Colonic mucosa (tissue), 4 donors: ENCODE measurements around the gene AKR1C4. TPM values are rescaled to one million over a fixed set of nuclear protein-coding genes. Genes with fewer than 3 reads are reported as not detected.

Experiments used
- DNase-seq: peaks from one replicate; pipeline ENCODE4 v3.0.0-alpha.2; 2020
- H3K27ac ChIP-seq: fragments of 200-600 bp; one replicate; pipeline ENCODE4 v1.8.0; 2021
- H3K27me3 ChIP-seq: fragments of 200-600 bp; one replicate; pipeline ENCODE4 v1.8.0; 2021
- H3K36me3 ChIP-seq: fragments of 200-600 bp; one replicate; pipeline ENCODE4 v1.8.0; 2021
- H3K4me1 ChIP-seq: fragments of 200-600 bp; one replicate; pipeline ENCODE4 v1.8.0; 2021; ENCODE audit warnings: mild to moderate bottlenecking
- H3K4me3 ChIP-seq: fragments of 200-600 bp; one replicate; pipeline ENCODE4 v1.8.0; 2021
- H3K9ac ChIP-seq, 2 donors: one replicate each; pipeline ENCODE4 v1.7.0; 2013; ENCODE audit warnings: control low read depth in 2 of 2, low read depth in 2 of 2, low read length in 2 of 2
- H3K9me3 ChIP-seq: fragments of 200-600 bp; one replicate; pipeline ENCODE4 v1.8.0; 2021
- intact Hi-C: fragments of 100-400 bp; cut with DNase I; formaldehyde crosslinking; loops from one replicate; pipeline ENCODE4 v1.14.1; 2022
- total RNA-seq, 2 donors: library from RNA; stranded (reverse); fragmentation: NEBNext Ultra II Directional in 1 of 2; extraction: Animal tissue kit (Norgen Biotek cat#: 25700) in 1 of 2; gene quantifications; one replicate each; pipeline ENCODE4 v1.2.1, GENCODE V29; 2021
- TF ChIP-seq, protein P1 (sequence below): fragments of 200-600 bp; IDR thresholded peaks from one replicate; pipeline ENCODE4 v1.8.0; 2022; ENCODE audit warnings: antibody characterized with exemption, mild to moderate bottlenecking
- donor health status: healthy.
- donor health status: DM: no; HTN: no; CAD: no.
- donor health status: DM: no; HTN: no; CAD: no.

AKR1C4 gene
- total RNA-seq, 2 donors from 2014 or later, result not detected

DNA sequence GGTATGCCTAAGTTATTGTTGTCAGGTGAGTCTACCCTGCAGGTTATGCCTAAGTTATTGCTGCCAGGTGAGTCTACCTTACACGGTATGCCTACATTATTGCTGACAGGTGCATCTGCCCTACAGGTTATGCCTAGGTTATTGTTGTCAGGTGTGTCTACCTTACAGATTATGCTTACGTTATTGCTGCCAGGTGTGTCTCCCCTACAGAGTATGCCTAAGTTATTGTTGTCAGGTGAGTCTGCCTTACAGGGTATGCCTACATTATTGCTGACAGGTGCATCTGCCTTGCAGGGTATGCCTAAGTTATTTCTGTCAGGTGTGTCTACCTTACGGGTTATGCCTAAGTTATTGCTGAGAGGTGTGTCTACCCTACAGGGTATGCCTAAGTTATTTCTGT, 64.2 kb downstream of the AKR1C4 start:
- no peaks in the 10 kb centered on the region for H3K27me3 ChIP-seq
- no peaks in the 10 kb centered on the region for H3K36me3 ChIP-seq
- no peaks in the 10 kb centered on the region for H3K9me3 ChIP-seq
- no peak for DNase-seq
- no peak overlapping the region for H3K27ac ChIP-seq
- intact Hi-C loops, result no loop called here
- no peaks in the 10 kb centered on the region for H3K4me1 ChIP-seq
- H3K4me3 ChIP-seq, result no peak overlapping the region
- H3K9ac ChIP-seq, result no peak overlapping the region
- TF ChIP-seq, protein P1, sequence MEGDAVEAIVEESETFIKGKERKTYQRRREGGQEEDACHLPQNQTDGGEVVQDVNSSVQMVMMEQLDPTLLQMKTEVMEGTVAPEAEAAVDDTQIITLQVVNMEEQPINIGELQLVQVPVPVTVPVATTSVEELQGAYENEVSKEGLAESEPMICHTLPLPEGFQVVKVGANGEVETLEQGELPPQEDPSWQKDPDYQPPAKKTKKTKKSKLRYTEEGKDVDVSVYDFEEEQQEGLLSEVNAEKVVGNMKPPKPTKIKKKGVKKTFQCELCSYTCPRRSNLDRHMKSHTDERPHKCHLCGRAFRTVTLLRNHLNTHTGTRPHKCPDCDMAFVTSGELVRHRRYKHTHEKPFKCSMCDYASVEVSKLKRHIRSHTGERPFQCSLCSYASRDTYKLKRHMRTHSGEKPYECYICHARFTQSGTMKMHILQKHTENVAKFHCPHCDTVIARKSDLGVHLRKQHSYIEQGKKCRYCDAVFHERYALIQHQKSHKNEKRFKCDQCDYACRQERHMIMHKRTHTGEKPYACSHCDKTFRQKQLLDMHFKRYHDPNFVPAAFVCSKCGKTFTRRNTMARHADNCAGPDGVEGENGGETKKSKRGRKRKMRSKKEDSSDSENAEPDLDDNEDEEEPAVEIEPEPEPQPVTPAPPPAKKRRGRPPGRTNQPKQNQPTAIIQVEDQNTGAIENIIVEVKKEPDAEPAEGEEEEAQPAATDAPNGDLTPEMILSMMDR, result no peak

DNA sequence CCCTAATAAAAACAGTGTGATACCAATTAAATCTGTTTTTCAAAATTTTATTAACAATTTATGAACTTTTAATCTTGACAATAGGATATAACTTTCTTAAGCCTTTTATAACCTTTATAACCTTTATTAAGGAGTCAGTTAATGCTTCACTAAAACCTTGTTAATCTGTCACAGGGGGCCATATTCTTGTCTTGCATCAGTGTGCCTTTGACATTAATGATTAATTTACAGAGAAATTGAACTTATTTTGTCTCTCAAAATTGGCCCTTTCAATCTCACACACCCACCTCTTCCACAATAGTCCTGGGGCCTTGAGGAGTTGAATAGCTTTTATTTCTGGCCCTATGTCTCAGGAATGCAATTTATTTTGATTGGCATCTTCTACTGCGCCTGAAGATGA, 68.5 kb downstream of the AKR1C4 start:
- DNase-seq, result no peak
- Histone ChIP-seq H3K9me3 (no peaks in the 10 kb centered on the region), H3K36me3 (no peaks in the 10 kb centered on the region), H3K9ac (no peak overlapping the region), H3K4me1 (no peaks in the 10 kb centered on the region), H3K27me3 (no peaks in the 10 kb centered on the region), H3K4me3 (no peak overlapping the region), H3K27ac (no peak overlapping the region)
- TF ChIP-seq, protein P1, result no peak
- intact Hi-C loops, result no loop called here

DNA sequence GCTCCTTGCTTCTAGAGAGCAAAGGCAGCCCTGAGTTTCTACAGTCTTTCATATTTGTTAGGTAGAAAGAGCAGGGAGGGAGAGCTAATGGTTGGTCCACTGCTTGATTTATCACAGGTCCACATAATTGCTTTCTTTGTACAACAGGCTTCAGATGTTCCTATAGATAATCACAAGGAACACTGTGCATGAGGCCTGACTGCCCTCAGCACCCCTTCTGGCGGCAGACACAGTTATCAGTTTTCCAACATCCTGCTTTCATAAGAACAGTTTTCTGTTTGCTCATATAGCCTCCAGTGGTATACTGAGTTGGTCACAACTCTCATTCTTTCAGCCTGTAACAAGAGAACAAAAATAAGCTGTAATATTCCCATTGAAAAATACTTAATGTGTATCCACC, 69.7 kb downstream of the AKR1C4 start:
- no peaks in the 10 kb centered on the region for H3K27me3 ChIP-seq
- no peaks in the 10 kb centered on the region for H3K36me3 ChIP-seq
- H3K4me3 ChIP-seq, result no peak overlapping the region
- no peak overlapping the region for H3K9ac ChIP-seq
- no peak for DNase-seq
- H3K27ac ChIP-seq, result no peak overlapping the region
- no peaks in the 10 kb centered on the region for H3K4me1 ChIP-seq
- TF ChIP-seq, protein P1, result no peak
- no peaks in the 10 kb centered on the region for H3K9me3 ChIP-seq
- intact Hi-C loops, result no loop called here

DNA sequence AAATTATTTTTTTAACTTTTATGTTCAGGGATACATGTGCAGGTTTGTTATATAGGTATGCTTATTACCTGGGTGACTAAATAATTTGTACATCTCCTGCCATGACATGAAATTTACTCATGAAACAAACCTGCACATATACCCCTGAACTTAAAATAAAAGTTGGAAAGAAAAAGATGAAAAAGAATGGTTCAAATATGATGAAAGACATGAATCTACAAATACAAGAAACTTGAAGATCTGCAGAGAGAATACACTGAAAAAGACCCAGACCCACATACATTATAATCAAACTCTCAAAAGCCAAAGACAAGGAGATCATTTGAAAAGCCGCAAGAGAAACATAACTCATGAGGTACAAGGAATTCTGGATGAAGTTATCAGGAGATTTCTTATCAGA, 70.2 kb downstream of the AKR1C4 start:
- no peak overlapping the region for H3K9ac ChIP-seq
- no peak overlapping the region for H3K4me3 ChIP-seq
- no peaks in the 10 kb centered on the region for H3K27me3 ChIP-seq
- intact Hi-C loops, result no loop called here
- no peaks in the 10 kb centered on the region for H3K9me3 ChIP-seq
- H3K4me1 ChIP-seq, result no peaks in the 10 kb centered on the region
- no peak overlapping the region for H3K27ac ChIP-seq
- H3K36me3 ChIP-seq, result no peaks in the 10 kb centered on the region
- DNase-seq, result no peak
- TF ChIP-seq, protein P1, result no peak

DNA sequence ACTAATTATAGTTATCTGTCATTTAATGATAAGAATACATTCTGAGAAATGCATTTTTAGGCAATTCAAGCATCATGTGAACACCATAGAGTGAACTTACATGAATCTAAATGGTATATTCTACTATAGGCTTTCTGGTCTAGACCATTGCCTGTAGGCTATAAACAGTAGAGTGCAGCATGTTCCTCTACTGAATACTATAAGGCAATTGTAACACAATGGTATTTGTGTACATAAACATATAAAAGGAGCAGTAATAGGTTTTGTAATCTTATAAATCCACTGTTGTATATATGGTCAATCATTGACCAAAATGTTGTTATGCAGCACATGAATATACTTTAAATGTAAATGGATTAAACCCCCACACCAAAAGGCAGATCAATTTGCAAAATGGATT, 71.6 kb downstream of the AKR1C4 start:
- intact Hi-C loops, result no loop called here
- H3K36me3 ChIP-seq, result no peaks in the 10 kb centered on the region
- H3K4me3 ChIP-seq, result no peak overlapping the region
- no peak overlapping the region for H3K9ac ChIP-seq
- H3K4me1 ChIP-seq, result no peaks in the 10 kb centered on the region
- DNase-seq, result no peak
- TF ChIP-seq, protein P1, result no peak
- H3K27me3 ChIP-seq, result no peaks in the 10 kb centered on the region
- no peak overlapping the region for H3K27ac ChIP-seq
- H3K9me3 ChIP-seq, result no peaks in the 10 kb centered on the region

Other genes starting within 250 kb of the AKR1C4 start
- 10 to 100 TPM in 1 of 2 donors, 1 to 10 TPM in 1; 4.3 to 13.0 TPM for gene AKR1C1, start 233.4 kb upstream of the AKR1C4 start, total RNA-seq
- gene AKR1C2, start 193.0 kb upstream of the AKR1C4 start, total RNA-seq, result 10 to 100 TPM in 1 of 2 donors, 1 to 10 TPM in 1; 8.5 to 39.9 TPM
- 100 to 1,000 TPM in 1 of 2 donors, 10 to 100 TPM in 1; 75.6 to 257 TPM for gene AKR1C3, start 102.4 kb upstream of the AKR1C4 start, total RNA-seq
- not detected for gene AKR1C8, start 11.7 kb upstream of the AKR1C4 start, total RNA-seq
- 1 to 10 TPM; 4.0 TPM for gene UCN3, start 168.1 kb downstream of the AKR1C4 start, total RNA-seq
- 10 to 100 TPM; 12.8 to 39.6 TPM for gene TUBAL3, start 208.0 kb downstream of the AKR1C4 start, total RNA-seq
- 100 to 1,000 TPM; 174 to 455 TPM for gene NET1, start 215.7 kb downstream of the AKR1C4 start, total RNA-seq